ENCODE data around the gene MDGA2. TPM values are rescaled to one million over a fixed set of nuclear protein-coding genes. Genes with fewer than 3 reads are reported as not detected.

MDGA2 gene
- total and polyA plus RNA-seq, 2 of the 8 experiments (the other 6 are each of a cell fraction or from before 2014, with no cell fraction given): 0.11 to 0.69 TPM

GRCh38 chr14:47277703-47278102, 397.7 kb downstream of the MDGA2 start:
- no peak for DNase-seq (ENCODE audit: low read depth in 1 of 2, low spot score in 2 of 2)
- POLR2A ChIA-PET (ENCODE audit: partially characterized antibody): no interaction called here
- 88% methylated on average over 1 of the region's 1 CpG; no CpG with 5 or more reads in 1 of the 2 experiments for WGBS, 2 experiments (ENCODE audit: extremely low coverage in 1 of 2, insufficient coverage in 1 of 2, insufficient read length in 1 of 2, insufficient replicate concordance in 2 of 2, low coverage in 1 of 2, low lambda C conversion rate in 2 of 2, missing lambda C conversion rate in 1 of 2)
- no peak for TF ChIP-seq CREB1 (IDR thresholded peaks at IDR 0.05)
- TF ChIP-seq CHD1 (IDR thresholded peaks at IDR 0.05; ENCODE audit: low read depth, low read length): no peak
- TF ChIP-seq BCL11A (IDR thresholded peaks at IDR 0.05; ENCODE audit: low read depth in 2 of 2, low read length in 2 of 2): no peak
- no peak for TF ChIP-seq RXRA (IDR thresholded peaks at IDR 0.05; ENCODE audit: insufficient read depth, low read depth, low read length)
- no peak for TF ChIP-seq JUND (IDR thresholded peaks at IDR 0.05; ENCODE audit: low read length)
- TF ChIP-seq SP1 (IDR thresholded peaks at IDR 0.05; ENCODE audit: low read depth, low read length): no peak
- TF ChIP-seq GTF2F1 (IDR thresholded peaks at IDR 0.05; ENCODE audit: borderline replicate concordance, low read depth, low read length): no peak
- TF ChIP-seq CBX8 (IDR thresholded peaks at IDR 0.05; ENCODE audit: borderline replicate concordance, low read depth, low read length): no peak
- TF ChIP-seq CEBPB (IDR thresholded peaks at IDR 0.05; ENCODE audit: low read depth, low read length): no peak
- no peak for TF ChIP-seq TAF7 (optimal IDR thresholded peaks at IDR 0.05; ENCODE audit: borderline replicate concordance, low read depth, low read length)
- TF ChIP-seq MAX (IDR thresholded peaks at IDR 0.05): no peak
- TF ChIP-seq TBP (IDR thresholded peaks at IDR 0.05; ENCODE audit: low read depth, low read length): no peak
- no peak for TF ChIP-seq NANOG (IDR thresholded peaks at IDR 0.05; ENCODE audit: insufficient read depth, low read depth, low read length, poor library complexity, severe bottlenecking)
- TF ChIP-seq EGR1 (IDR thresholded peaks at IDR 0.05; ENCODE audit: borderline replicate concordance, low read depth, low read length): no peak
- no peak for TF ChIP-seq EP300 (IDR thresholded peaks at IDR 0.05; ENCODE audit: borderline replicate concordance in 1 of 2, low read depth in 2 of 2, low read length in 2 of 2)

More at GRCh38 chr14:47277703-47278102, 397.7 kb downstream of the MDGA2 start:
- Histone ChIP-seq H2BK12ac (ENCODE audit: low read depth, low read length) (no peak overlapping the region), H3K9me3 (ENCODE audit: insufficient read depth in 2 of 2, low read depth in 1 of 2, low read length in 1 of 2) (no peaks in the 10 kb centered on the region), H3K4me1 (replicated peaks in 1 of 4; ENCODE audit: control insufficient read depth in 3 of 4, insufficient read depth in 4 of 4, low read length in 3 of 4) (peaks cover 0 to 2% (median 0%) of the 10 kb centered on the region in 4 experiments; a peak in 1 of 7 replicates), H3K4ac (replicated peaks; ENCODE audit: insufficient read length, low read depth, low read length) (no peak overlapping the region), H4K91ac (replicated peaks; ENCODE audit: insufficient read length, low read length) (no peak overlapping the region), H2BK5ac (ENCODE audit: low read depth, low read length) (no peak overlapping the region), H3K27ac (ENCODE audit: low read depth, low read length) (no peak overlapping the region), H3K36me3 (ENCODE audit: control insufficient read depth in 2 of 4, insufficient read depth in 4 of 4, low read length in 3 of 4) (no peaks in the 10 kb centered on the region), H3K79me1 (ENCODE audit: low read depth, low read length) (no peaks in the 10 kb centered on the region), H4K5ac (ENCODE audit: insufficient read length, low read depth, low read length) (no peak overlapping the region), H2BK20ac (ENCODE audit: low read length) (no peak overlapping the region), H3K23me2 (ENCODE audit: low read depth, low read length) (no peaks in the 10 kb centered on the region), H2AK5ac (ENCODE audit: low read depth, low read length) (no peak overlapping the region), H3K4me3 (ENCODE audit: extremely low read depth in 1 of 4, insufficient read depth in 2 of 4, low read depth in 3 of 4, low read length in 4 of 4) (no peak overlapping the region), H3K79me2 (ENCODE audit: control insufficient read depth in 1 of 2, insufficient read depth in 2 of 2, low read length in 2 of 2) (no peaks in the 10 kb centered on the region), H3K23ac (ENCODE audit: insufficient read length) (no peak overlapping the region), H2AFZ (ENCODE audit: low read length) (0 out of 2 replicates have a peak overlapping the region, but pooled peaks have one; percentile 63), H3K27me3 (replicated peaks in 1 of 4; ENCODE audit: control insufficient read depth in 3 of 4, extremely low read depth in 1 of 4, insufficient read depth in 3 of 4, low read length in 3 of 4) (no peaks in the 10 kb centered on the region), H3K4me2 (ENCODE audit: insufficient read depth in 1 of 2, low read depth in 2 of 2, low read length in 2 of 2) (0 out of 4 replicates have a peak overlapping the region, but pooled peaks of 1 of the 2 experiments have one; percentile 5), H3K56ac (replicated peaks; ENCODE audit: insufficient read length, low read depth, low read length) (no peak overlapping the region), H3K18ac (ENCODE audit: extremely low read depth, low read length) (no peak overlapping the region), H3K14ac (ENCODE audit: insufficient read length) (no peak overlapping the region), H4K20me1 (replicated peaks in 1 of 2; ENCODE audit: control insufficient read depth in 1 of 2, insufficient read depth in 2 of 2, low read length in 2 of 2) (no peaks in the 10 kb centered on the region), H4K8ac (ENCODE audit: extremely low read depth, insufficient read depth, low read length) (no peak overlapping the region), H3K9ac (replicated peaks in 1 of 4; ENCODE audit: extremely low read depth in 1 of 4, low read depth in 3 of 4, low read length in 3 of 4) (no peak overlapping the region), H2BK15ac (ENCODE audit: low read length) (no peak overlapping the region), H2BK120ac (replicated peaks; ENCODE audit: low read depth, low read length) (no peak overlapping the region)
- no peak for FAIRE-seq
- CTCF ChIA-PET (ENCODE audit: partially characterized antibody): interaction anchor here (0.9 to 1.7 kb wide), 8 partner anchors 16 to 221 kb away, joined by 3 to 4 read pairs (median 4); no protein-coding TSS in a partner anchor

All from H1 (cell line).